Hepatocyte (in vitro differentiated cells): ENCODE measurements around the gene MRPL21. TPM values are rescaled to one million over a fixed set of nuclear protein-coding genes. Genes with fewer than 3 reads are reported as not detected.

Experiments
- DNase-seq: peaks from one replicate; pipeline ENCODE4 v3.0.0-alpha.2; 2016; ENCODE audit warnings: low spot score
- H2AFZ ChIP-seq: fragments of 200-600 bp; sonication (generic); 2 replicates; pipeline ENCODE4 v1.6.0; 2016; ENCODE audit warnings: antibody characterized with exemption, mild to moderate bottlenecking
- H3K27ac ChIP-seq: fragments of 200-600 bp; sonication (generic); 2 replicates; pipeline ENCODE4 v1.5.1; 2016; ENCODE audit warnings: mild to moderate bottlenecking
- H3K27me3 ChIP-seq: fragments of 200-600 bp; sonication (generic); 2 replicates; pipeline ENCODE4 v1.6.1; 2016
- H3K36me3 ChIP-seq: fragments of 200-600 bp; sonication (generic); replicated peaks from 2 replicates; pipeline ENCODE4 v1.5.1; 2016; ENCODE audit warnings: low read depth; ENCODE audit not compliant: insufficient read depth
- H3K4me1 ChIP-seq: fragments of 200-600 bp; sonication (generic); 2 replicates; pipeline ENCODE4 v1.5.1; 2016; ENCODE audit warnings: mild to moderate bottlenecking, moderate library complexity; ENCODE audit not compliant: insufficient read depth
- H3K4me2 ChIP-seq: fragments of 200-600 bp; sonication (generic); 2 replicates; pipeline ENCODE4 v1.6.0; 2016
- H3K4me3 ChIP-seq: fragments of 200-600 bp; sonication (generic); 2 replicates; pipeline ENCODE4 v1.5.1; 2016; ENCODE audit warnings: mild to moderate bottlenecking
- H3K79me2 ChIP-seq: fragments of 200-600 bp; sonication (generic); 2 replicates; pipeline ENCODE4 v1.6.0; 2017; ENCODE audit warnings: mild to moderate bottlenecking
- H3K9me2 ChIP-seq: fragments of 200-600 bp; sonication (generic); replicated peaks from 2 replicates; pipeline ENCODE4 v1.6.0; 2017; ENCODE audit warnings: mild to moderate bottlenecking; ENCODE audit not compliant: insufficient read depth
- H3K9me3 ChIP-seq: fragments of 200-600 bp; sonication (generic); 2 replicates; pipeline ENCODE4 v1.5.1; 2016; ENCODE audit warnings: low read depth, mild to moderate bottlenecking
- H4K20me1 ChIP-seq: fragments of 200-600 bp; sonication (generic); 2 replicates; pipeline ENCODE4 v1.6.0; 2016; ENCODE audit warnings: mild to moderate bottlenecking; ENCODE audit not compliant: insufficient read depth, poor library complexity, severe bottlenecking
- CTCF ChIP-seq: fragments of 200-600 bp; sonication (generic); IDR thresholded peaks from 2 replicates; pipeline ENCODE4 v1.5.1; 2016; ENCODE audit warnings: antibody characterized with exemption, mild to moderate bottlenecking; ENCODE audit not compliant: poor library complexity
- EZH2 ChIP-seq: fragments of 200-600 bp; sonication (generic); IDR thresholded peaks from 2 replicates; pipeline ENCODE4 v1.6.1; 2016; ENCODE audit warnings: antibody characterized with exemption, mild to moderate bottlenecking, borderline replicate concordance
- EZH2phosphoT487 ChIP-seq: fragments of 200-600 bp; sonication (generic); IDR thresholded peaks from one replicate; pipeline ENCODE4 v1.6.1; 2018; ENCODE audit warnings: antibody characterized with exemption, mild to moderate bottlenecking, low read depth, moderate library complexity; ENCODE audit not compliant: unreplicated experiment, severe bottlenecking
- WGBS: methylation state at CpG from one replicate; pipeline ENCODE4 v1.1.6; 2016; ENCODE audit warnings: low lambda C conversion rate; ENCODE audit errors: missing lambda C conversion rate; 5-methylcytosine and 5-hydroxymethylcytosine counted together
- polyA plus RNA-seq: library from polyadenylated mRNA; unstranded; fragments of >200 nt; fragmentation: Nextera tagmentation; extraction: Ambion mirVana; gene quantifications from 2 replicates; pipeline ENCODE4 v1.2.1, GENCODE V29; 2016
- total RNA-seq: library from RNA; depleted of rRNA; stranded (reverse); fragments of >200 nt; gene quantifications from 2 replicates; pipeline ENCODE4 v1.2.3, GENCODE V29; 2014

The MRPL21 gene
- total and polyA plus RNA-seq, 2 experiments from 2014 or later, result 34.9 to 86.2 TPM

- H3K4me2 ChIP-seq, result no peak overlapping the region
- no peaks in the 10 kb centered on the region for H3K9me3 ChIP-seq
- DNase-seq, result no peak
- H3K36me3 ChIP-seq, result no peaks in the 10 kb centered on the region
- WGBS, result 93% methylated on average over 15 of the region's 15 CpGs
- H3K4me1 ChIP-seq, result peaks cover 6% of the 10 kb centered on the region
- no peak overlapping the region for H3K27ac ChIP-seq
- H2AFZ ChIP-seq, result no peak overlapping the region
- H4K20me1 ChIP-seq, result no peaks in the 10 kb centered on the region
- TF ChIP-seq CTCF, result no peak
- no peak for TF ChIP-seq EZH2phosphoT487
- TF ChIP-seq EZH2, result no peak
- H3K4me3 ChIP-seq, result no peak overlapping the region
- no peaks in the 10 kb centered on the region for H3K9me2 ChIP-seq
- H3K27me3 ChIP-seq, result peaks cover 19% of the 10 kb centered on the region
- no peaks in the 10 kb centered on the region for H3K79me2 ChIP-seq
Observed at GRCh38 chr11:68848429-68848828, 55.2 kb downstream of the MRPL21 start.

- DNase-seq, result no peak
- Histone ChIP-seq H3K4me3 (no peak overlapping the region), H2AFZ (no peak overlapping the region), H3K79me2 (no peaks in the 10 kb centered on the region), H4K20me1 (no peaks in the 10 kb centered on the region), H3K27me3 (peaks cover 27% of the 10 kb centered on the region), H3K36me3 (no peaks in the 10 kb centered on the region), H3K9me3 (no peaks in the 10 kb centered on the region), H3K9me2 (no peaks in the 10 kb centered on the region), H3K27ac (no peak overlapping the region), H3K4me2 (no peak overlapping the region), H3K4me1 (peaks cover 15% of the 10 kb centered on the region)
- no peak for TF ChIP-seq CTCF
- WGBS, result 65% methylated on average over 4 of the region's 4 CpGs
Observed at GRCh38 chr11:68847395-68847794, 56.2 kb downstream of the MRPL21 start.

GRCh38 chr11:68845351-68846002 is 58.2 kb downstream of the MRPL21 start:
- Histone ChIP-seq H4K20me1 (no peaks in the 10 kb centered on the region), H3K9me3 (no peaks in the 10 kb centered on the region), H3K27ac (peak overlapping the region; percentile 40), H3K4me2 (no peak overlapping the region), H3K4me1 (peaks cover 23% of the 10 kb centered on the region), H3K9me2 (no peaks in the 10 kb centered on the region), H3K36me3 (no peaks in the 10 kb centered on the region), H3K4me3 (no peak overlapping the region), H3K79me2 (no peaks in the 10 kb centered on the region), H2AFZ (no peak overlapping the region), H3K27me3 (peaks cover 32% of the 10 kb centered on the region)
- 69% methylated on average over 18 of the region's 18 CpGs for WGBS
- DNase-seq, result peak; percentile 52
- TF ChIP-seq EZH2phosphoT487 (no peak), EZH2 (no peak), CTCF (no peak)

- Histone ChIP-seq H2AFZ (no peak overlapping the region), H3K27me3 (peaks cover 32% of the 10 kb centered on the region), H3K4me1 (peaks cover 29% of the 10 kb centered on the region), H4K20me1 (no peaks in the 10 kb centered on the region), H3K4me2 (no peak overlapping the region), H3K79me2 (no peaks in the 10 kb centered on the region), H3K9me3 (no peaks in the 10 kb centered on the region), H3K4me3 (no peak overlapping the region), H3K9me2 (no peaks in the 10 kb centered on the region), H3K36me3 (no peaks in the 10 kb centered on the region), H3K27ac (peak overlapping the region; percentile 19)
- no peak for TF ChIP-seq CTCF
- WGBS, result 75% methylated on average over 6 of the region's 6 CpGs
- DNase-seq, result no peak
Observed at GRCh38 chr11:68844801-68845200, 58.8 kb downstream of the MRPL21 start.
